Endothelial cell (in vitro differentiated cells): ENCODE data around the gene PXT1. TPM values are rescaled to one million over a fixed set of nuclear protein-coding genes. Genes with fewer than 3 reads are reported as not detected.
A peak's percentile ranks its signal among the peaks of the same experiment; 100 is the strongest.
"Not testable (repeated sequence)": the region's sequence is repeated elsewhere in the genome, so short reads cannot be mapped to it uniquely, and the experiment has no call there.

Experiments
- DNase-seq: peaks from one replicate; pipeline ENCODE4 v3.0.0; 2021; ENCODE audit warnings: low spot score
- H3K27ac Mint-ChIP-seq: one replicate; pipeline ENCODE4 v1.8.0; 2021; ENCODE audit warnings: mixed read lengths, inconsistent platforms; ENCODE audit not compliant: unreplicated experiment
- H3K27me3 Mint-ChIP-seq: one replicate; pipeline ENCODE4 v1.8.0; 2021; ENCODE audit warnings: mild to moderate bottlenecking, moderate library complexity, mixed read lengths, inconsistent platforms; ENCODE audit not compliant: unreplicated experiment
- H3K36me3 Mint-ChIP-seq: one replicate; pipeline ENCODE4 v1.8.0; 2021; ENCODE audit warnings: mild to moderate bottlenecking, low read depth, mixed read lengths, inconsistent platforms; ENCODE audit not compliant: unreplicated experiment
- H3K4me1 Mint-ChIP-seq: one replicate; pipeline ENCODE4 v1.8.0; 2021; ENCODE audit warnings: mild to moderate bottlenecking, mixed read lengths, inconsistent platforms; ENCODE audit not compliant: unreplicated experiment
- H3K4me3 Mint-ChIP-seq: one replicate; pipeline ENCODE4 v1.8.0; 2021; ENCODE audit warnings: mild to moderate bottlenecking, mixed read lengths, inconsistent platforms; ENCODE audit not compliant: unreplicated experiment
- H3K9me3 Mint-ChIP-seq: one replicate; pipeline ENCODE4 v1.8.0; 2021; ENCODE audit warnings: mixed read lengths, inconsistent platforms; ENCODE audit not compliant: unreplicated experiment
- total RNA-seq: library from RNA; stranded (reverse); fragmentation: NEBNext Ultra II Directional; extraction: Animal tissue kit (Norgen Biotek cat#: 25700); gene quantifications from one replicate; pipeline ENCODE4 v1.2.1, GENCODE V29; 2021; ENCODE audit not compliant: unreplicated experiment
- TF ChIP-seq, protein P1 (sequence below): fragments of 200-600 bp; sonication (generic); IDR thresholded peaks from one replicate; pipeline ENCODE4 v1.5.0; 2021; ENCODE audit warnings: antibody characterized with exemption; ENCODE audit not compliant: unreplicated experiment

The PXT1 gene
- total RNA-seq, 1 donor from 2014 or later: not detected

DNA sequence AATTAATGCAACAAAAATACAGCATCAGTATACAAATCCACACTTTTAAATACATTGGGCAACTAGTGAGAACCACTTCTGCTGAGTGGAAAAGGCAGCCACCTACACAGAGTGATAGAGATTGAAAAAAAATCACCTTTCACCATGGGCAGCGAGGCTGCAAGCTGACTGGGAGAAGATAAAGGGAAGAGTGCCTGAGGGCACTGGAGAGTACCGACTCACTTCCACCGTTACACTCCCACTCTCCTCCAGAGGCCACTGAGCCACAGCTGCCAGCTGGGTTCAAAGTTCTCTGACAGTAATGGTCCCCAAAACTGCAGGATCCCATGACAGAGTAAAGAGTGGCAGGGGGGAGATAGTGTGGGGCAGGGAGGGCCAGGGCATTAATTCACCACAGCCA, 24.1 kb downstream of the PXT1 start:
- Mint-ChIP-seq H3K27me3 (peaks cover 2% of the 10 kb centered on the region), H3K4me3 (no peak overlapping the region), H3K27ac (no peak overlapping the region), H3K4me1 (peaks cover 16% of the 10 kb centered on the region), H3K36me3 (no peaks in the 10 kb centered on the region), H3K9me3 (no peaks in the 10 kb centered on the region)
- no peak for DNase-seq
- TF ChIP-seq, protein P1, sequence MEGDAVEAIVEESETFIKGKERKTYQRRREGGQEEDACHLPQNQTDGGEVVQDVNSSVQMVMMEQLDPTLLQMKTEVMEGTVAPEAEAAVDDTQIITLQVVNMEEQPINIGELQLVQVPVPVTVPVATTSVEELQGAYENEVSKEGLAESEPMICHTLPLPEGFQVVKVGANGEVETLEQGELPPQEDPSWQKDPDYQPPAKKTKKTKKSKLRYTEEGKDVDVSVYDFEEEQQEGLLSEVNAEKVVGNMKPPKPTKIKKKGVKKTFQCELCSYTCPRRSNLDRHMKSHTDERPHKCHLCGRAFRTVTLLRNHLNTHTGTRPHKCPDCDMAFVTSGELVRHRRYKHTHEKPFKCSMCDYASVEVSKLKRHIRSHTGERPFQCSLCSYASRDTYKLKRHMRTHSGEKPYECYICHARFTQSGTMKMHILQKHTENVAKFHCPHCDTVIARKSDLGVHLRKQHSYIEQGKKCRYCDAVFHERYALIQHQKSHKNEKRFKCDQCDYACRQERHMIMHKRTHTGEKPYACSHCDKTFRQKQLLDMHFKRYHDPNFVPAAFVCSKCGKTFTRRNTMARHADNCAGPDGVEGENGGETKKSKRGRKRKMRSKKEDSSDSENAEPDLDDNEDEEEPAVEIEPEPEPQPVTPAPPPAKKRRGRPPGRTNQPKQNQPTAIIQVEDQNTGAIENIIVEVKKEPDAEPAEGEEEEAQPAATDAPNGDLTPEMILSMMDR: no peak

DNA sequence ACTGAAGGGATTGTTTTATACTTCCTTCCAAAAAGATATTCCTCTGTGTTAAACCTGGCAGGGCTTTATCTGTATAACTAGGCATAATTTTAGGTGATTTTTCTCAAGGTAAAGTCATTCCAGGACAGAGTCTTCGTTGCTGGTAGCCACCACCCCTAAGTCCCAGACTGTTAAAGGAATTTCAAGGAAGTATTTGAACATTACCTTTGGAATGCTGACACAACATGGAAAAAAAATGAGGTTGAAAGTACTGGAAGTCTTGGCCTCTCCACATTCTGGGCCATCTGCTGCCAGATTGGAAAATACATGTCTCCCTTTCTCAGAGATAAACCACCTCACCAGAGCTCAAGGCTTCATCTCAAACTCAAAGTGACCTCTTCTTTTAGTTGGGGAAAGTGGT, 28.2 kb downstream of the PXT1 start:
- Mint-ChIP-seq H3K27ac (peak overlapping the region; percentile 49), H3K9me3 (no peaks in the 10 kb centered on the region), H3K4me3 (no peak overlapping the region), H3K4me1 (peaks cover 10% of the 10 kb centered on the region), H3K36me3 (peaks cover 4% of the 10 kb centered on the region), H3K27me3 (peaks cover 2% of the 10 kb centered on the region)
- TF ChIP-seq, protein P1: no peak
- DNase-seq: no peak

DNA sequence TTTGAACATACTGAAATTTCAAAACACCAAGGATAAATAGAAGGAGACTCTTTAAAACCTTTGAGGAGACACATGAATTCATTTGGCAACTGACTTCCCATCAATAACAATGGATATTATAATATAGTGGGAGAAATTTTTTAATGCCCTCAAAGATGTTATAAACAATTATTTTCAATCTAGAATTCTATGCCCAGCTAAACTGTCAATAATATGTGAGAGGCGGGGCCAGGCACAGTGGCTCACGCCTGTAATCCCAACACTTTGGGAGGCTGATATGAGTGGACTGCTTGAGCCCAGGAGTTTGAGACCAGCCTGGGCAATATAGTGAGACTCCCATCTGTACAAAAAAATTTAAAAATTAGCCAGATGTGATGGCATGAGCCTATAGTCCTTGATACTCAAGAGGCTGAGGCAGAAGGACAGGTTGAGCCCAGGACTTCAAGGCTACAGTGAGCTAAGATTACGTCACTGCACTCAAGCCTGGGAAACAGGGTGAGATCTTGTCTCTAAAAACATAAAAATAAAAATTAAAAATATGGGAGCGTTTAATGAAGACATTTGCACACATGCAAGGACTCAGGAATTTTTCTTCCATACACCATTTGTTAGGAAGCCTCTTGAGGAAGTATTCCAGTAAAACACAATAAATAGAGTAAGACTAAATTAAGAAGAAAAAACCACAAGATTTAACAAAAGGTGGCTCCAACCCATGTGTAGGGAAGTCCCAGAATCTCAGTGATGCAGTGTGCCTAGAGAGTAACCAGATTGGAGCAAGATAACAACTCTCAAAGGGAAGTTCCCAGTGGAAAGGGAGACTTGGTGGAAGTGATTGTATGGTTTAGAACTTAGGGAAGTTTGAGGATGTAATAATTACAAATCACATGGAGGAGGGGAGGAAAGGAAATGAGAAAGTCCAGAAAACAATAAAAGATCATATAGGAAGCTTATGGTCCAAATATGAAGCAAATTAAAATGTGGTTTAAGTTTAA, 28.9 kb downstream of the PXT1 start:
- peaks cover 4% of the 10 kb centered on the region for H3K36me3 Mint-ChIP-seq
- no peak overlapping the region for H3K4me3 Mint-ChIP-seq
- no peak for DNase-seq
- H3K27ac Mint-ChIP-seq: peak overlapping the region; percentile 49
- no peaks in the 10 kb centered on the region for H3K9me3 Mint-ChIP-seq
- H3K4me1 Mint-ChIP-seq: peaks cover 8% of the 10 kb centered on the region
- peaks cover 2% of the 10 kb centered on the region for H3K27me3 Mint-ChIP-seq
- TF ChIP-seq, protein P1: no peak

DNA sequence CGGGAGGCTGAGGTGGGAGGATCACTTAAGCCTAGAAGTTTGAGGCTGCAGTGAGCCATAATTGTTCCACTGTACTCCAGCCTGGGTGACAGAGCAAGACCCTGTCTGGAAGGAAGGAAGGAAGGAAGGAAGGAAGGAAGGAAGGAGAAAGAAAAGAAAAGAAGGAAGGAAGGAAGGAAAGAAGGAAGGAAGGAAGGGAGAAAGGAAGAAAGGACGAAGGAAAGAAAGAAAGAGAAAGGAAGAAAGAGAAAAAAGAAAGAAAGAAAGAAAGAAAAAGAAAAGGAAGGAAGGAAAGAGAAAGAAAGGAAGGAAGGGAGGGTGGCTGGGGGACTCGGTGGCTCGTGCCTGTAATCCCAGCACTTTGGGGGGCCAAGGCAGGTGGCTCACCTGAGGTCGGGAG, 32.9 kb downstream of the PXT1 start:
- H3K36me3 Mint-ChIP-seq, H3K27ac Mint-ChIP-seq, H3K9me3 Mint-ChIP-seq, H3K27me3 Mint-ChIP-seq, H3K4me1 Mint-ChIP-seq, H3K4me3 Mint-ChIP-seq, DNase-seq: not testable (repeated sequence)

DNA sequence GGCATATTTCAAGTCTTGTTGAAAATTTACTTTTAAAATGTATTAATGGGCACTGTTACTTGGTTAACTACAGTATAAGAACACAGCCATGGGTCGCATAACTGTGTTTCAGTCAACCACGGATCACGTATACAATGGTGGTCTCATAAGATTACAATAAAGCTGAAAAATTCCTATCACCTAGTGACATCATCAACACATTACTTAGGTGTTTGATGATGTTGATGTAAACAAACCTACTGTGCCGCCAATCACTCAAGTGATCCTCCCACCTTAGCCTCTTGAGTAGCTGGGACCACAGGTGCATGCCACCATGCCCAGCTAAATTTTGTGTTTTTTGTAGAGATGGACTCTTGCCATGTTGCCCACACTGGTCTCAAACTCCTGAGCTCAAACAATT, 38.5 kb downstream of the PXT1 start:
- Mint-ChIP-seq H3K36me3 (no peaks in the 10 kb centered on the region), H3K27me3 (no peaks in the 10 kb centered on the region), H3K9me3 (no peaks in the 10 kb centered on the region), H3K4me1 (no peaks in the 10 kb centered on the region), H3K4me3 (no peak overlapping the region), H3K27ac (no peak overlapping the region)
- no peak for DNase-seq
- TF ChIP-seq, protein P1: no peak
